Mesothelial cell of epicardium (in vitro differentiated cells): ENCODE data around the gene RPS19BP1. TPM values are rescaled to one million over a fixed set of nuclear protein-coding genes. Genes with fewer than 3 reads are reported as not detected.

Experiments
- DNase-seq, 2 experiments: peaks; one replicate each; pipeline ENCODE4 v3.0.0; 2021; ENCODE audit warnings: low spot score in 2 of 2; ENCODE audit not compliant: unreplicated experiment in 2 of 2
- H3K27ac Mint-ChIP-seq: 2 replicates; pipeline ENCODE4 v1.8.0; 2021; ENCODE audit warnings: mixed read lengths
- H3K27me3 Mint-ChIP-seq: 2 replicates; pipeline ENCODE4 v1.8.0; 2021; ENCODE audit warnings: low read depth, mixed read lengths
- H3K36me3 Mint-ChIP-seq: 2 replicates; pipeline ENCODE4 v1.8.0; 2021; ENCODE audit warnings: mixed read lengths
- H3K4me1 Mint-ChIP-seq: 2 replicates; pipeline ENCODE4 v1.8.0; 2021; ENCODE audit warnings: mixed read lengths
- H3K4me3 Mint-ChIP-seq: 2 replicates; pipeline ENCODE4 v1.8.0; 2021; ENCODE audit warnings: mild to moderate bottlenecking, moderate library complexity, mixed read lengths
- H3K9me3 Mint-ChIP-seq: 2 replicates; pipeline ENCODE4 v1.8.0; 2021; ENCODE audit warnings: mixed read lengths
- CTCF ChIP-seq: fragments of 200-600 bp; sonication (generic); IDR thresholded peaks from one replicate; pipeline ENCODE4 v1.5.0; 2021; ENCODE audit warnings: antibody characterized with exemption; ENCODE audit not compliant: unreplicated experiment
- total RNA-seq: library from RNA; stranded (reverse); gene quantifications from 3 replicates; pipeline ENCODE4 v1.2.1, GENCODE V29; 2021

The RPS19BP1 gene
- total RNA-seq, 1 donor from 2014 or later, result 33.0 TPM

DNA sequence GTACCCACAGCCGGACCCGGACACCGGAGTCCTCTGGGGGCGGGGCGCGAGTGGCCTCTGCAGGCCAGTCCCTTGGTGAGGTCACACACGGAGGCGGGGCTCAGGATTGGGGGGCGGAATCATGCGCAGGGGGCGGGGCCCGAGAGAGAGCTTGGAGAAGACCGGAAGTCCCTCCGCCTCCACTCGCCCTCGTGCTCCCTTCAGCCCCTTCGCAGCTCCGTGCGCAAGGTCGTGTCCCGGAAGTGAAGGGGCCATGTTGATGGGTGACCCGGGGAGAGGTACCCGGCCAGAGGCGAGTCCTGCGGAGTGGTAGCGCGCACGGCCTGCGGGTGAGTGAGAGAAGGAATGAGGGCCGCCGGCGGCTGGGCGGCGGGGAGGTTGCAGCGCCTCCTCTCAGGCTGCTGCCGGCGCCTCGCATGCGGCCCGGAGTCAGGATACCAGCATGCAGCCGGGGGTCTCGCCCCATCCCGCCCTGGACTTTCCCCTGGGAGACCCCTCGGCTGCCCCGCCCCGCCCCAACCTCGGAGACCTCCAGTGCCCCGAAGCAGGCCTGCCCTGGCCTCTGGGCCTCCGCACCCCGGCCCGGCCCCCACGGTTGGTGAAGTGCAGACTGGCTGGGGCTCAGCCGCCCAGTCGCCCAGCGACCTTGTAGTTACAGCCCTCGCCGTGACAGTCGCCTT, 30.3 kb downstream of the RPS19BP1 start, which contains the start of gene MIEF1:
Gene MIEF1 (plus strand): TSS at position 182 of the 680 bp plus-strand sequence. CDS start 9,005 bp downstream, outside the sequence.
- H3K9me3 Mint-ChIP-seq, result no peaks in the 10 kb centered on the region
- H3K36me3 Mint-ChIP-seq, result peaks cover 20% of the 10 kb centered on the region
- H3K4me1 Mint-ChIP-seq, result peaks cover 38% of the 10 kb centered on the region
- no peak for TF ChIP-seq CTCF
- DNase-seq, result peak; percentile 82 to 88
- peak within 1 kb of the TSS; percentile 97 for H3K27ac Mint-ChIP-seq
- H3K4me3 Mint-ChIP-seq, result peak within 1 kb of the TSS; percentile 98
- H3K27me3 Mint-ChIP-seq, result no peaks in the 10 kb centered on the region

DNA sequence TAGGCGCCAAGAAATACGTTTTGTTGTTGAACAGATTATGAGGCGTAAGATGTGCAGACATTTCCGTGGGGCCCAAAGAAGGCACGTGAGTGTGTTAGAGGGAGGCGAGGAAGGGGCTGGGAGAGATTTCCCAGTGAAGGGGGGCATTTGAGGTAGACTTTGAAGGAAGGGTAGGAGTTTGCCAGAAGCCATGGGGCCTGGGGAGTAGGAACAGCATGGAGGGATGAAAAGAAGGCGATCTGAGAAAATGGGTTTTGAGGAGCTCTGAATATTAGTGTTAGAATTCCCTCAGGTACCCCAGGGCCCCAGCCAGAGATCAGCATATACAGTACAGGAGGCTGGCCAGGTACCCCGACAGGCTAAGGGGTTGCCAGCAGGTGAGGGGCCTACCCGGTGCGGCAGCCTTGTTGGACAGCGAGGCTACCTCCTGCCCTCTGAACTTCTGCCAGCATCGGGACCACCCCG, 30.9 kb downstream of the RPS19BP1 start:
- H3K9me3 Mint-ChIP-seq, result no peaks in the 10 kb centered on the region
- no peaks in the 10 kb centered on the region for H3K27me3 Mint-ChIP-seq
- H3K36me3 Mint-ChIP-seq, result peaks cover 16% of the 10 kb centered on the region
- no peak for DNase-seq
- peaks cover 38% of the 10 kb centered on the region for H3K4me1 Mint-ChIP-seq
- peak overlapping the region; percentile 98 for H3K4me3 Mint-ChIP-seq
- peak overlapping the region; percentile 97 for H3K27ac Mint-ChIP-seq
- no peak for TF ChIP-seq CTCF

DNA sequence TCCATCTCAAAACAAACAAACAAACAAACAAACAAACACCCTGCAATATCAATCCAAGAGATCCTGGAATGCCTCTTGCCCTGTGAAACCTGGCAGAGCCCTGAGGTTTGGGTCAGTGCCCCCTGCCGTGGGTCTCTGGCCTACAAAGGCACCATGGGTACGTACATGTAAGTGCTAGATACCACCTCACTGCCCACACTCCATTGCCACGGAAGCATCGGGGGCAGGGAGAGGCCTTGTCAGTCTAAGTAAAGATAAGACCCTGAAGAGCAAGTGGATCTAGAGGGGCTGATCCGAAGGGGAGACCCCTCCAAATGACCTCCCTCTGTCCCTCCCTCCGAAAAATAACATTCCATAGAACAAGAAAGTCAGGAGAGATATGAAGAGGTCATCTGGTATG, 32.4 kb downstream of the RPS19BP1 start:
- H3K27me3 Mint-ChIP-seq, result no peaks in the 10 kb centered on the region

GRCh38 chr22:39498802-39499201, 33.7 kb downstream of the RPS19BP1 start:
- Mint-ChIP-seq H3K27me3 (no peaks in the 10 kb centered on the region), H3K9me3 (no peaks in the 10 kb centered on the region), H3K4me1 (peaks cover 38% of the 10 kb centered on the region), H3K36me3 (no peaks in the 10 kb centered on the region), H3K27ac (no peak overlapping the region), H3K4me3 (no peak overlapping the region)
- no peak for TF ChIP-seq CTCF
- DNase-seq, result no peak

More for the DNA sequence above, 32.4 kb downstream of the RPS19BP1 start:
- Mint-ChIP-seq H3K27ac (no peak overlapping the region), H3K4me3 (no peak overlapping the region), H3K9me3 (no peaks in the 10 kb centered on the region), H3K36me3 (peaks cover 4% of the 10 kb centered on the region), H3K4me1 (peaks cover 38% of the 10 kb centered on the region)
- no peak for TF ChIP-seq CTCF
- DNase-seq, result no peak

DNA sequence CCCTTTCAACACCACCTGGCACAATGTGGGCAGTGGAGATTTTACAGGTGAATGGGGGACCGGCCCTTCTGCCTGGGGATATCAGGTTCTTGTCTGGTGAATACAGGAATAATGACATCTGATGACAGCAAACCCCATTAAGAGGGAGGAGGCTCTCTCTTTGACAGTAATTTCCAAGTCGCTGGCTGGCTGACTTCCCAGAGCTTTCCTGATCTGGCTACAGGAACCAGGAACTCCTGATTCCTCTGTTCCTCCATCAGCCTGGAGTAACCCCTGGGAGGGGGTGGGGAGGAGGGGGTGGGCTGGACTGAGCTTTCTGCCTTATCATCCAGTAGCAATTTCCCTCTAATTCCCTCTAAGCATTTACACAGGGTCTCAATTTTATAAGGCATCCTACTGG, 34.2 kb downstream of the RPS19BP1 start:
- peaks cover 34% of the 10 kb centered on the region for H3K4me1 Mint-ChIP-seq
- H3K4me3 Mint-ChIP-seq, result no peak overlapping the region
- no peaks in the 10 kb centered on the region for H3K27me3 Mint-ChIP-seq

More for the DNA sequence above, 34.2 kb downstream of the RPS19BP1 start:
- H3K9me3 Mint-ChIP-seq, result no peaks in the 10 kb centered on the region
- H3K36me3 Mint-ChIP-seq, result no peaks in the 10 kb centered on the region
- no peak for DNase-seq
- no peak for TF ChIP-seq CTCF
- H3K27ac Mint-ChIP-seq, result no peak overlapping the region
